GM23248 (cell line): Measurements from ENCODE around the gene NTF4.

Source experiments
- EZH2 ChIP-seq: fragments of 200-600 bp; sonication (generic); IDR thresholded peaks from 2 replicates; pipeline ENCODE4 v1.6.1; 2018; ENCODE audit warnings: antibody characterized with exemption, mild to moderate bottlenecking; ENCODE audit not compliant: insufficient read depth, poor library complexity, severe bottlenecking
- EZH2phosphoT487 ChIP-seq: fragments of 200-600 bp; sonication (generic); IDR thresholded peaks from 2 replicates; pipeline ENCODE4 v1.6.1; 2018; ENCODE audit warnings: antibody characterized with exemption, moderate library complexity, mild to moderate bottlenecking, low read depth; ENCODE audit not compliant: insufficient read depth

- TF ChIP-seq EZH2 = no peak
- no peak for TF ChIP-seq EZH2phosphoT487
These were observed 5.8 kb upstream of the NTF4 start for GRCh38 chr19:49070416-49070815.
